MCF 10A (cell line): ENCODE data around the gene AUTS2. TPM values are rescaled to one million over a fixed set of nuclear protein-coding genes. Genes with fewer than 3 reads are reported as not detected.

ENCODE experiments used
- BruUV-seq: library from RNA; stranded (reverse); fragments of 400-500 nt; replicated peaks from 2 replicates; lab custom pipeline; 2021; lab: Mats Ljungman, UMichigan
- CTCF ChIA-PET: fragments of 300-600 bp; sonication (Branson Sonifier 250); formaldehyde crosslinking; extraction: SDS; loops from one replicate; lab custom pipeline; 2021; ENCODE audit warnings: antibody characterized with exemption, inconsistent platforms; lab: Yijun Ruan, JAX
- POLR2A ChIA-PET: fragments of 300-600, 350-650 bp; sonication (Branson Sonifier 250); formaldehyde crosslinking; extraction: SDS; loops from one replicate; lab custom pipeline; 2020; ENCODE audit warnings: antibody characterized with exemption, inconsistent platforms; lab: Yijun Ruan, JAX
- DNase-seq: peaks from one replicate; pipeline ENCODE4 v3.0.0-alpha.2; 2018; ENCODE audit not compliant: unreplicated experiment
- H3K27ac Mint-ChIP-seq: one replicate; pipeline ENCODE4 v1.8.0; 2022; ENCODE audit warnings: mild to moderate bottlenecking, low read depth, mixed read lengths; ENCODE audit not compliant: unreplicated experiment
- H3K27me3 Mint-ChIP-seq: one replicate; pipeline ENCODE4 v1.8.0; 2022; ENCODE audit warnings: mixed read lengths; ENCODE audit not compliant: insufficient read depth, unreplicated experiment
- H3K36me3 Mint-ChIP-seq: one replicate; pipeline ENCODE4 v1.8.0; 2022; ENCODE audit warnings: mild to moderate bottlenecking, moderate library complexity, mixed read lengths; ENCODE audit not compliant: insufficient read depth, unreplicated experiment
- H3K4me1 Mint-ChIP-seq: one replicate; pipeline ENCODE4 v1.8.0; 2022; ENCODE audit warnings: mixed read lengths; ENCODE audit not compliant: insufficient read depth, unreplicated experiment
- H3K4me3 Mint-ChIP-seq: one replicate; pipeline ENCODE4 v1.8.0; 2022; ENCODE audit warnings: mild to moderate bottlenecking, moderate library complexity, mixed read lengths; ENCODE audit not compliant: unreplicated experiment
- H3K9me3 Mint-ChIP-seq: one replicate; pipeline ENCODE4 v1.8.0; 2022; ENCODE audit warnings: mixed read lengths; ENCODE audit not compliant: unreplicated experiment
- intact Hi-C: fragments of 100-400 bp; cut with micrococcal nuclease; formaldehyde crosslinking; loops from 2 replicates; pipeline ENCODE4 v1.14.1; 2022
- total RNA-seq: library from RNA; stranded (reverse); gene quantifications from 2 replicates; pipeline ENCODE4 v1.2.3, GENCODE V29; 2022
- TF ChIP-seq, protein P1 (sequence below): fragments of 200-600 bp; IDR thresholded peaks from one replicate; pipeline ENCODE4 v1.8.0; 2022; ENCODE audit warnings: antibody characterized with exemption, mild to moderate bottlenecking; ENCODE audit not compliant: unreplicated experiment

AUTS2 gene
- total RNA-seq, 1 experiment from 2014 or later: 1.3 TPM

DNA sequence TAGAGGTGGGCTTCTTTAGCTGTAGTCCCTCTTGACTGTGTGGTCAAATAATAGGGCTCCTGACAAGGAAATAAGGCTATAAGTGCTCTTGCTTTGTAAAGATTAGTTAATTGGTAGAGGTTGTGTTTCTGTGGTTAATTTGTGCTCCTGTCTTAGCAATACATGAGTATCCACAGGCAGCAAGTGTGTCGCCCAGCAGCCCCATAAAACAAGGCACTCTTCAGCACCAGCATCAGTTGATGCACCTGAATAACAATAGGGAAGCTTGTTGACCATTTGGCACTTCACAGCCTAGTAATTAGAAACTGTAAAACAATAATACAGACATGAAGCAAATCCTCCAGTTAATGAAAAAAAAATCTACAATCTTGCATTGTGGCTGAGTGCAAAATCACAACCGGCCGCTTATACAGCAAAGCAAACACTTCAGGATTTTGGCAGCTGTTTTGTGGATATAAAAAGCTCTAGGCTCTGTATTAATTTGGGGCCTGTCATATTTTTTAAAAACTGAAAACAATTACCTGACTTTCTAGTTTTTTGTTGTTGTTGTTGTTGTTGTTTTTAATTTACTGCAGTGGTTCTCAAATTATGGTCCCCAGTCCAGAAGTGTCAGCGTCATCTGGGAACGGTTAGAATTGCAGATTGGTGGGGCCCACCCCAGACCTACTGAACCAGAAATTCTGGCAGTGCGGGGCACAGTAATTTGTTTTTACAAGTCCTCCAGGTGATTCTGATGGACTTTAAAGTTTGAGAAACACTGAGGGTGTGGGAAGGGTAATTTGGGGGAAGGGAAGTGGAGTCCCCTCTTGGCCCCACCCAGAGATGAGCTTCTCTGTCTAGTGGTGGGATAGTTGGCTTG lies 56.8 kb downstream of the AUTS2 start:
- ChIA-PET CTCF (interaction anchor here (0.6 kb wide), 1 partner anchor 321 kb away, joined by 5 read pairs; no protein-coding TSS in a partner anchor), POLR2A (no interaction called here)
- TF ChIP-seq, protein P1, sequence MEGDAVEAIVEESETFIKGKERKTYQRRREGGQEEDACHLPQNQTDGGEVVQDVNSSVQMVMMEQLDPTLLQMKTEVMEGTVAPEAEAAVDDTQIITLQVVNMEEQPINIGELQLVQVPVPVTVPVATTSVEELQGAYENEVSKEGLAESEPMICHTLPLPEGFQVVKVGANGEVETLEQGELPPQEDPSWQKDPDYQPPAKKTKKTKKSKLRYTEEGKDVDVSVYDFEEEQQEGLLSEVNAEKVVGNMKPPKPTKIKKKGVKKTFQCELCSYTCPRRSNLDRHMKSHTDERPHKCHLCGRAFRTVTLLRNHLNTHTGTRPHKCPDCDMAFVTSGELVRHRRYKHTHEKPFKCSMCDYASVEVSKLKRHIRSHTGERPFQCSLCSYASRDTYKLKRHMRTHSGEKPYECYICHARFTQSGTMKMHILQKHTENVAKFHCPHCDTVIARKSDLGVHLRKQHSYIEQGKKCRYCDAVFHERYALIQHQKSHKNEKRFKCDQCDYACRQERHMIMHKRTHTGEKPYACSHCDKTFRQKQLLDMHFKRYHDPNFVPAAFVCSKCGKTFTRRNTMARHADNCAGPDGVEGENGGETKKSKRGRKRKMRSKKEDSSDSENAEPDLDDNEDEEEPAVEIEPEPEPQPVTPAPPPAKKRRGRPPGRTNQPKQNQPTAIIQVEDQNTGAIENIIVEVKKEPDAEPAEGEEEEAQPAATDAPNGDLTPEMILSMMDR: no peak
- Mint-ChIP-seq H3K36me3 (no peaks in the 10 kb centered on the region), H3K4me1 (no peaks in the 10 kb centered on the region), H3K27me3 (no peaks in the 10 kb centered on the region), H3K4me3 (no peak overlapping the region), H3K27ac (no peak overlapping the region), H3K9me3 (peaks cover 48% of the 10 kb centered on the region)
- no TSS peak for BruUV-seq
- no peak for DNase-seq
- intact Hi-C loops: no loop called here

DNA sequence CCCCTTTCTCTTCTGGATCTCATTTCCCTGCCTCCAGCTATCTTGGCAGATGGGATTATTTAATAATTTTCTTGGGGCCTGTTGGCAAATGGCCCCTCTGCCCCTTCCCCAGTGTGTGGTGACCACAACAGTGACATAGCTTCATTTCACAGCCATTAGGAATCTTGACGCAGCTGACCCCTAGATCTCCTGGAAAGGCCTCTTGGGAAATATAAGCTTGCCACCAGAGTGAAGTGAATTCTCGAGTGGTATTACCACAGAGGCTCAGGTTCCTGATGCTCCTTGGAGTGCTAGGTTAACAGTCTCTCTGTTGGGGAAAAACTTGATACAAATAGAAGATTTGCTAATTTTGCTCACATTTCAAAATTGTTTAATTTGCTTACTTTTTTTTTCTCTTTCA lies 57.8 kb downstream of the AUTS2 start:
- Mint-ChIP-seq H3K9me3 (peaks cover 51% of the 10 kb centered on the region), H3K4me1 (no peaks in the 10 kb centered on the region), H3K27me3 (no peaks in the 10 kb centered on the region), H3K4me3 (no peak overlapping the region), H3K36me3 (no peaks in the 10 kb centered on the region), H3K27ac (no peak overlapping the region)
- intact Hi-C loops: no loop called here
- ChIA-PET POLR2A (no interaction called here), CTCF (no interaction called here)
- DNase-seq: no peak
- BruUV-seq: no TSS peak
- TF ChIP-seq, protein P1: no peak

DNA sequence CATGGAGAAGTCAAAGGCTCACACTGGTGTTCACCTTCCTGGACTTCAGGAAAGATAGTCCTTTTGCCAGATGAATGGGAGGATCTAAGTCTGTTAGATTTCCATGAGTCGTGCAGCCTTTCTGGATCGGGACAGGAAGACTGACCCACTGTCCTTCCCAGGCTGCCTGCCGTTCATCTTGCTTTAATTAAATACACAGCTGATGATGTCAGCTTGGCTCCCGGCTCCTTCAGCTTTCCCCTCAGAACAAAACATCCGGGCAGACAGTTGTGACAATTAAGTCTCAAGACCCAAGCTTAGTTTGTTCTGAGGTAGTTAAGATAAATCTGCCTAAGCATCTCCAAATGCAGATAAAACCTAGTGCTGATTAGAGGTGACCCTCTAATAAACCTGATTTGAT lies 58.6 kb downstream of the AUTS2 start:
- Mint-ChIP-seq H3K4me3 (no peak overlapping the region), H3K27me3 (no peaks in the 10 kb centered on the region), H3K9me3 (peaks cover 48% of the 10 kb centered on the region), H3K4me1 (no peaks in the 10 kb centered on the region), H3K36me3 (no peaks in the 10 kb centered on the region), H3K27ac (no peak overlapping the region)
- intact Hi-C loops: no loop called here
- BruUV-seq: no TSS peak
- CTCF ChIA-PET: no interaction called here
- no peak for DNase-seq
- TF ChIP-seq, protein P1: no peak
- POLR2A ChIA-PET: no interaction called here

DNA sequence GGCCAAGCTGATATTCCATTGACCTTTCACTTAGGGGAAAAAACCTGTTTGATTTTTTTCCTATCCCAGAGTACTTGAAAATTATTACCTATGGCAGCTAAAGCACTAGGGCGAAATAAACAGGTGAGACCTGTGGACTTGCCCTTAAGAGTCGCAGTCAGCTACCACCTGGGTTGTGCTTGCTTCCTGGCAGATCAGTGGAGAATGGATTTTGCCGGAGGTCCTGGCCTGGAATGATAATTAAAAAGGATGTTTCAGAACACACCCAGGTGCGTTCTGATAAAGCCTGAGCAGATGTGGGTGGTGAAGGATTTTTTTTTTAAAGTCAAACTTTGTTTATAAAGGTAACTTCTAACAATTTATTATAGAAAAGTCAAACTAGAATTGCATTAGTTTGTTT lies 59.1 kb downstream of the AUTS2 start:
- Mint-ChIP-seq H3K4me3 (no peak overlapping the region), H3K9me3 (peaks cover 48% of the 10 kb centered on the region), H3K4me1 (no peaks in the 10 kb centered on the region), H3K27ac (no peak overlapping the region), H3K36me3 (no peaks in the 10 kb centered on the region), H3K27me3 (no peaks in the 10 kb centered on the region)
- DNase-seq: no peak
- ChIA-PET CTCF (no interaction called here), POLR2A (no interaction called here)
- no TSS peak for BruUV-seq
- TF ChIP-seq, protein P1: no peak
- intact Hi-C loops: no loop called here
